ENCODE data around the gene B4GALT6. TPM values are rescaled to one million over a fixed set of nuclear protein-coding genes. Genes with fewer than 3 reads are reported as not detected.
A peak's percentile ranks its signal among the peaks of the same experiment; 100 is the strongest.

B4GALT6 gene
- total RNA-seq, 1 donor = 6.3 TPM

GRCh38 chr18:31683968-31684278 is 458 bp downstream of the B4GALT6 start:
- TF ChIP-seq CTCF (IDR thresholded peaks at IDR 0.05; ENCODE audit: insufficient read depth, low read length) = no peak
- H3K4me3 ChIP-seq (ENCODE audit: low read depth, low read length) = peak overlapping the region; percentile 72
- no peak for DNase-seq (ENCODE audit: low read depth)

- no peak for DNase-seq (ENCODE audit: low read depth)
- no peak for TF ChIP-seq CTCF (IDR thresholded peaks at IDR 0.05; ENCODE audit: insufficient read depth, low read length)
These were observed 1.3 kb downstream of the B4GALT6 start for GRCh38 chr18:31683106-31683505.

GRCh38 chr18:31680831-31681568 is 3.4 kb downstream of the B4GALT6 start:
- peak; percentile 40 for DNase-seq (ENCODE audit: low read depth)
- no peak overlapping the region for H3K4me3 ChIP-seq (ENCODE audit: low read depth, low read length)
- peak; percentile 0 for TF ChIP-seq CTCF (IDR thresholded peaks at IDR 0.05; ENCODE audit: insufficient read depth, low read length)

More at GRCh38 chr18:31683106-31683505, 1.3 kb downstream of the B4GALT6 start:
- H3K4me3 ChIP-seq (ENCODE audit: low read depth, low read length) = no peak overlapping the region

- H3K4me3 ChIP-seq (ENCODE audit: low read depth, low read length) = no peak overlapping the region
- no peak for TF ChIP-seq CTCF (IDR thresholded peaks at IDR 0.05; ENCODE audit: insufficient read depth, low read length)
- DNase-seq (ENCODE audit: low read depth) = no peak
These were observed 4.0 kb downstream of the B4GALT6 start for GRCh38 chr18:31680433-31680811.

GRCh38 chr18:31679791-31680432 is 4.5 kb downstream of the B4GALT6 start:
- TF ChIP-seq CTCF (IDR thresholded peaks at IDR 0.05; ENCODE audit: insufficient read depth, low read length) = no peak
- no peak for DNase-seq (ENCODE audit: low read depth)
- H3K4me3 ChIP-seq (ENCODE audit: low read depth, low read length) = no peak overlapping the region

GRCh38 chr18:31679133-31679742 is 5.1 kb downstream of the B4GALT6 start:
- no peak overlapping the region for H3K4me3 ChIP-seq (ENCODE audit: low read depth, low read length)
- TF ChIP-seq CTCF (IDR thresholded peaks at IDR 0.05; ENCODE audit: insufficient read depth, low read length) = no peak
- peak; percentile 85 for DNase-seq (ENCODE audit: low read depth)
